EH (cell line): ENCODE data around the gene SLC10A7.
"Not testable (repeated sequence)": the region's sequence is repeated elsewhere in the genome, so short reads cannot be mapped to it uniquely, and the experiment has no call there.

ENCODE experiments used
- DNase-seq: peaks from one replicate; pipeline ENCODE4 v3.0.0-alpha.2; 2015; ENCODE audit warnings: low read depth

The SLC10A7 gene

DNA sequence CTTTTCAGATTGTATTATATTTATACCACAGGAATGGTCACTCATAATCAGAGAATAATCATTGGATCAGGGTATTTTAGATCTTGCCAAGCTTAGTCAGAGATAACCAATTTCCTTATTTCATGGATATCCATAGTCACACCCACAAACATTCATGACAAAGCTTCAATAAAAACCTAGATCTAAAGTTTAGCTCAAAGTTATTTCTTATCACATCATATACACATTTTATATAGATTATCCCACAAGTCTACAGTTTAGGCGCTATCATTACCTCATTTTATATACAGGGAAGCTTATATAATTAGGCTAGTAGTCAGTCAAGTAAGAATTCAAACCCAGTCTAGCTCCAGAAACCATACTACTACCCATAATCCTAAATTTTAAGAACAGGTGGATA lies 82.3 kb downstream of the SLC10A7 start:
- DNase-seq = no peak

DNA sequence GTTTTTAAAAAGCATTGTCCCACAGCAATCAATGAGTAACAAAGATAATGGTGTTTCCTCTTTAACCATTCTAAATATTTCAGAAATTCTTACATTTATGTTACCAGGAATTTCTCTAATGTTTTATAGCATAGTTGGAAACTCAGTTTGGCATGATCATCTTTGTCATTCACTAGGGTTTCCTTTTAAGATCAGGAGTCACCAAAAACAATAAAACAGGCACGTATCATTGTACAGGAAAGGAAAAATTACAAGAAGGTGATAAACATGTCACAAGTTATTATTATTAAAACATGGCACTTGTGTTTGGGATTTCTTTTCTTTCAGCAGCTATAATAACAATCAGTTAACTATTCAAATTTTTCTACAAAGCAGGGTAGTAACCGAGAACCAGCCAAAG lies 84.0 kb downstream of the SLC10A7 start:
- DNase-seq = peak; percentile 58

DNA sequence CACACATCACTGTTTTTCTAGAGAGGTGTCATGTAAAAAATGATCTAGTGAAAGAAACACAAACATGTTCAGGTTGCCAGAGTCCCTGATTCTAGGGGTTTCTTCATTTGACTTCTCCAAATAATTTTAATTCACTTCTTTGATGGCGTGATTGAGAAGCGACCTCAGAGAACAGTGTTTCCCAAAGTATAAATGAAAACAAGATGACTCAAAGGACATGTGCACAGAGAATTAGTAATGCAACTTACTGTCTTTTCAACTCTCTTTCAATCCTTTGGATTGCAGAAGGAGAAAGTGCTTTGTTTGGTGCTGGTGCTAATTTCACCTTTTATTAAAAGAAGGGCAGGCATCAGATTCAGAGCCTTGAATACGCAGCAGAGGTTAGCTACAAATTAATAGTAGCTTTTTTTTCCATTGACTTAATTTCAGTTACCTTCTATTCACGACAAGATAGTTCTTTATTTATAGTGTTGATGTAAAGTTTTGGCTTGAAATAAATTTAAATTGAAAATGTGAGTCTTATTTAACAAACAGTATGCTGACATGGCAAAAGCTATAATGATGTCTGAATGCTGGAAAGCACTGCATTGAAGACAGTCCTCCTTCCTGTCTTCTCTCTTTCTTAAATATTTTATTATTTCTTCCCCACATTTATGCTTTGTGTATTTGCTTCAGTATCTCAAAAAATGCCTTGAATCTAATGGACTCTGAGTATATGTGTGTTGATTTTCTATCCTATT lies 85.1 kb downstream of the SLC10A7 start:
- DNase-seq = peak; percentile 14

DNA sequence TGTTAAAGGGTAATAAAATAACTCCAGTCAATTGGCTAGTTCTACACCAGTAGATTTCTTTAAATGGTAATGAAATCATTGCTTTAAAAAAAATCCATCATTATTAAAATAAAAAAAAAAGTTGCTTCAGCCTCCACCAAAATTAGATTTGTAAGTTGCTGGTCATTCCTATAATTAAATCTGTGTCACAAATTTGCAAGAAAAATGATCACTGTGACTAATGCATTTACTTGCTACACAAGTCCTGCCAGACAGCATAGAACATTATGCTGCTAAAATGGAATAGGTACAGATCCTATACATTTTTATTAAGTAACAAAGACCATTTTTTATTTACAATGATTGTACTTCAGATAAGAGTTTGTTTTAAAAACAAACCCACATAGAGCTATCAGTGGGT lies 85.8 kb downstream of the SLC10A7 start:
- peak; percentile 3 for DNase-seq

DNA sequence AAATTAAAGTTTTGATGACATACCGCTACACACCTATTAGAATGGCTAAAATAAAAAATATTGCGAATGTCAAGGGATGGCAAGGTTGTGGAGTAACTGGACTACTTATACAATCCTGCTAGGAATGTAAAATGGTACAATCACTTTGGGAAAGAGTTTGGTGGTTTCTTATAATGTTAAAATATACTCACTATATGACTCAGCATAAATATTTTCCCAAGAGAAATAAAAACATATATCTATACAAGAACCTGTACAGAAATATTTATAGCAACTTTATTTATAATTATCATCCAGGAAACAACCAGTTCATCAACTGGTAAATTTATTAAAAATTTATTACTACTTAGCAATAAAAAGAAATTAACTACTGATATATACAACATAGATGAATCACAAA lies 89.7 kb downstream of the SLC10A7 start:
- DNase-seq = no peak

DNA sequence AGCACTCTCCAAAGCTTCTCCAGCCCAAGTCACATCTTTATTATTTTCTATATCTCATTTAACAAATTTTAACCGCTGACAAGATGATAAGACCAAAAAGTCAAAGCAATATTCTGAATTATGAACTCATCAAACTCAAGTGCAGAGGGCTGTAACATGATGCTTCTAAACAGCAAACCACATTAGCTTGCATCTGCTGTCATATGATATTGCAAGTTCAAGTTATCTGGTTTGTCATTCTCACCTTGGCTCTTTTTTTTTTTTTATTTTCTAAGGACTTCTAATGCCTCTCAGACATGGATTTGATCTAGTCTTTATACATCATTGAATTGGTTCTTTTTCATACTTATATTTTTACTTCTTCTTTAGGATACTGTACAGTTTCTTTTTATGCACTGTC lies 93.4 kb downstream of the SLC10A7 start:
- DNase-seq = no peak

DNA sequence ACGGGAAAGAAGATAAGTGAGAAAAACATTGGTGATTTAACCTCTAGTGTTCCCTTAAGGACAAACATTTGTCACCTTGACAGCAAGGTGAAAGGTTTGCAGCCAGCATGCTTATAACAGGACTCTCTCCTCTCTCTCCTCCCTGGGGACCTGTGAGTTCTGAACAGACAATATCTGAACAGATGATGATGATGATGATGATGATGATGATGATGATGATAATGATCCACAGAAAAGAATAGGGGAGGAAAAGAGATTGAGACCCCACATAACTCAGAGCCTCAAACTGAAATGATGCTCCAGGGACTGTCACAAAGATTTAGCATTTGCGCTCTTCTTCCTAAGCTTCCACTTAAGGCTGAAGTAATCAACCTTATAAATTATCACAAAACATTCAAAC lies 103.9 kb downstream of the SLC10A7 start:
- no peak for DNase-seq

DNA sequence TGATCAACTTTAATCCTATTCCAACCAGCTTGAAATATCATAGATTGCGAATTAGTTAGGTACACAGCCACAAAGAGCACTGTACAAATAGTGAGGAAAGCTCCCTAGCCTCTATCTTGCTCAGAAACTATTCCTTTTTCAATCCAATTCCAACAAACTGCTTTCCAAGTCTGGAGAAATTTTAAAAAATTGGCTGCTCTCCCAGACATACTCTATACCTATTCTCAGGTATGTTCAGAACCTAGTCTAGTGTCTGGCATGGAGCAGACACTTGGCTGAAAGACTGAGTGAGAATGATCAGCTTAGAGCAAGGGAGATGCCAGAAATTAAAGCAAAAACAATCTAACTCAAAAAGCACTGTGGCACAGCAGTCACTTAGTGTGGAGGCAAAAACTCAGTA lies 105.9 kb downstream of the SLC10A7 start:
- no peak for DNase-seq

DNA sequence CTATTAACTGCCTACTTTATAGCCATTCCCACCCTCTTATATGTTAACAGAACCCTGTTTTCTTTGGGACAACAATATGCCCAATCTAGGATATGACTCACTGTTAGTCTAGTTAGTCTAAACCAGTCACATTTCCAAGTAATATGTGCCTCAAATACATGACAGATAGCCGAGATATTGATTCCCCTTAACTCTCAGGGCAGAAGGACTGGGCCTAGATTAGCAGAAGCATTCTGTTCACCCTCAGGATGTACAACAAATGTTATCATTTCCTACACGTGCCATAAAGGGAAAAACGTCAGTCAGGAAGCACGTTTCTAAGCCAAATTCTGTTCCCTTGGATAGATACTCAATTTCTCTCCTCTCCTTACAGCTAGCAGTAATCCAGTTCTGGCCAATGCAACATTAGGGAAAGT lies 114.1 kb downstream of the SLC10A7 start:
- peak; percentile 34 for DNase-seq

DNA sequence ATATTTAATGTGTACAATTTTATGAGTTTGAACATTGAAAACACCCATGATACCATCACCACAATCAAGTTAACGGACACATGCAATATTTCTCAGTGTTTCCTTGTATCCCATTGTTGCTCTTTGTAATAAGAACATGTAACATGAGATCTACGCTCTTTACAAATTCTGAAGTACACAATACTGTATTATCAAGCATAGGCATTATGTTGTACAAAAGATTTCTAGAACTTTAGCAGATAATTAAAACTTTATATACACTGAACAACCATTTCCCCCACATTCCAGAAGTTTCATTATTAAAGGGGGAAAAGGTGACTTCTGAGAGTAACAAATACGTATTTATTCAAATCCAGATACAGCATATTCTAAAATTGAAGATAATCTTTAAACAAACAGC lies 114.5 kb downstream of the SLC10A7 start:
- DNase-seq = no peak

DNA sequence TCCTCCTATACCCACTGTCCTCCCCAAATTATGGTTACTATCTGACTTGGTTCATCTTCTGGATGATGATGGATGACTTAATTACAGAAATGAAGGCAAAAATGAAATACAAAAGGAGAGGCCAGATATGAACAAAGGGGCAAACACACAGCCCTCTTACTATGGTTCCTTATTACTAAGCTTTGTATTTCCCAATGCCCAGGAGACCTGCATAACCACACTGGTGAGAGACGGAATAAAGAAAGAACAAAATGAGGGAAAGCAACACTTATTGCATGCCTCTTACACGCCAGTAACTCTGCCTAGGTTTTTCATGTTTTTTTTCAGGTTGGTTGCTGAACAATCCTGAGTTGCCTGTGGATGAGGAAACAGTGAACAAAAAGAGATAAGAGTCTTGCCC lies 120.5 kb downstream of the SLC10A7 start:
- no peak for DNase-seq

DNA sequence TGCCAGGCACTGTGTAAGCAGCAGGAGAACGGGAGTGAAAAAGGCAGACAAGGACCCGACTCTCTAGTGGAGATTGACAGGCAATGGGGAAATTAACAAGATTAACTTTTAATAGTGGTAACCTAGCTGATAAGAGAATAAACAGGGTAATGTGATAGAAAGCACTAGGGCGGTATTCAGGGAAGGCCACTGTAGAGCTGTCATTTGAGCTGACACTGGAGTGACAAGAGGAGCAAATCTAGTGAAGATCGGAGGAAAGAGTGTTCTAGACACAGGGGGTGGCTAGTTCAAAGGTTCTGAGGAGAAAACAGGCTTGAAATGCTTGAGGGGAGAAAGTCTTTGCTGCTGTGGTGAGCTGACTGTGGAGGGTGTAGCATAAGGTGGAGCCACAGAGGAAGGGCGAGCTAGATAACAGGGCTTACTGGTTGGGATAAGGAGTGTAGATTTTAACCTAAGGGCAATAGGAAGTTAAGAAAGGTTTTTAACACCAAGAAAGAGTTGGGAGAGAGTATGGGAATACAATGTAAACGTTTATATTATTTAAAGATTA lies 122.8 kb downstream of the SLC10A7 start:
- DNase-seq = no peak

DNA sequence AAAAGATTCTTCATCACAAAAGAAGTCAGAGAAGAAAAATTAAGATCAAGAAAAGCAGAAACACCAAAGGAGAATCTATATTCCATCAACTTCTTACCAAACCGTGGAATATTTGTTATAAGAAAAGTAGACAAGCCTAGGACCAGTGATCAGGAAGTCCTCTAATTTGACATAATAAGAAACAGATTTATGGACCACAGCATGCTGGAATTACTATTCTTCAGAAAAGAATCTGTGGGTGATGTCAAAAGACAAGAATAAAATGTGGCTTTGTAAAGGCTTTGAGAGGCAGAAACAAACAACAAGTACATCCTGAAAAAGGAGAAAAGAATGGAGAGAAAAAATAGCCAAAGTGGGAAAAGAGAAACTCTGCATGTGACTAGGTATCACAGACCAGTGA lies 123.3 kb downstream of the SLC10A7 start:
- peak; percentile 58 for DNase-seq

DNA sequence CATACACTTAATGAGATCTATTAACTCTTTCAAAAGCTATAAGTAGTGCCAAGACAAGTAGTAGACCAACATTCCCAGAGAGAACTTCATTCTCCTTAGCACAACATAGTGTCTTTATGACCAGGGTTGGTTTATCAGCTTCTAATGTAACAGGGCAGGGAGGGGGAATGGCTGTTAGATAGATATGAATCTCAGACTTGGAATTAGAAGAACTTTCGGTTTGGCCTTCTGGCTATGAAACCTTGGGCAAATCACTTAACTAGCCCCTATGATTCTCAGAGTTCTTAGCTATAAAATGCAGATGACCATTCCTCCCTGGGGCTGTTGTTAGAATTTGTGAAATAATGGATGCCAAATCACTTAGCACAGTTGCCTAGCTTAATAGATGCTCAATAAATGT lies 132.2 kb downstream of the SLC10A7 start:
- DNase-seq = peak; percentile 96

DNA sequence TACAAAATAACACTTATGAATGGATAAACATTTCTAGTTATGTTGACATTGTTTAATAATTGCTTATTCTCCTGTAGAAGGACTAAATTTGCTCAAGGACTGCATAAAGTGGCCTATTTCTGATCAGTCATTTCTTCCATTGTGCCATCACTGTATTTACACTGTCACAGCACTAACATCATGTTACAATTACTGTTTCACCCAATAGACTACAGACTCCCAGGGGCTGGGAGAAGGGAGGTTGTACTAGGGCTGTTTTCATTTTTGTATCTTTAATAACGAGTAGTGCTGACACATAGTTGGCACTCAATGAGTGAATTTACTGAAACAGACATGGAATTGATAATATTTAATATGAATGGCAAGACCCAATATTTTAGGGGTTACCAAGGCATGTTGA lies 139.5 kb downstream of the SLC10A7 start:
- no peak for DNase-seq

DNA sequence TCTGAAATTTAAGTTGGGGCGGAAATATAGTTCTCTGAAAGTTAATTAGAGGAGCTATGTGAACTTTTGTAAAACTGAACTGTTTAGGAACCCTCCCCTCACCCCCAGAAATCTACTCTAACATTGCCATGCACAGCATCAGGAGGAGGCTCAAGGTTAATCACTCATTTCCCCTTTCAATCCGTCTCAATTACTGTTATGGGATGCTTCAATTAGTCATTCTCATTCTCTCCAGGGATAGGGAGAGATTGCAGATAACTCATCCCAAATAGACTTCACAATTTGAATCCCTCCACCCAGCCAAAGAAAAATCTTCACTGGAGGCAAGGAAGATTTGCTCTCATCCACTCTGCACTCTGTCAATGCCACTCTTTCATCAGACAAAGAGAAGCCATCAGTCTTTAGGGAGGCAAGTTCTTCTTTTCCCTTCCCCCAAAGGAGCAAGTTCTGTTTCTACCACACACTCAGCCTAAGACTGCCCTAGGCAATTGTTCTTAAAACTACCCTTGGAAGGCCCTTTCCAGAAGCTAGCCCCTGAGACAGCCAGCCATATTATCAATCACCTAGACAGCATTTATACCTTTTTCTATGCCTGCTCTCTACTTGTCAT lies 140.4 kb downstream of the SLC10A7 start:
- DNase-seq = peak; percentile 52

DNA sequence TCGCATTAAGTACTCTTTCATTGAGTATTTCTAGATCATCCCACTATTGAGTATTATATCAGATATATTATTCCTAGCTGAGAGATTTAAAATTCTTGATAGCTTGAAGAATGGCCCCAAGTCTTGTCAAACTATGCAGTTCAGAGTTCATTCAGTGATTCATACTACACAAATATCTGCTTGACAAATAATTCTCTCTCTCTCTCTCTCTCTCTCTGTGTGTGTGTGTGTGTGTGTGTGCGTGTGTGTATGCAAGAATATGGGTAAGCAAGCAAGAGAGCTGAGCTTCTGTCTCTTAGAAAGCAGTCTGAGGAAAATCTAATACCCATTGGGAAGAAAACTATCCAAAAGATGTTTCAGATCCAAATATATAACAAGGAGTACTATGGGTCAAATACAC lies 142.0 kb downstream of the SLC10A7 start:
- DNase-seq = peak; percentile 55

DNA sequence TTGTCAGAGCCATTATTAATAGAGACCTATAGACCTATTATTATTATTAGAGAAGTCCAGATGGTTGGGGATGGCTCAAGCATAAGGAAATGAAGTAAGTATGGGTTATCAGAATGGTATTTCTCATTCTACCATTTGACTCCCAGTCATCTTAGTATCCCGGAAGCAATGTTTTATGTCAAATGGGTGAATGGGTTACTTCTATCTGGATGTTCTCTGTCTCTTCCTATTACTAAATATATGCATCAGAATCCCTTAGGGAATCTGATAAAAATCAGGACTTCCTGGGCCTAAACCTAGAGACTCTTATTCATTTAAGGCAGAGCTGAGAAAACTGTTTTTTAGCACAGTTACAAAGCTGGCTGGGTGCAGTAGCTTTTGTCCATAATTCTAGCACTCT lies 149.9 kb downstream of the SLC10A7 start:
- DNase-seq = peak; percentile 74

DNA sequence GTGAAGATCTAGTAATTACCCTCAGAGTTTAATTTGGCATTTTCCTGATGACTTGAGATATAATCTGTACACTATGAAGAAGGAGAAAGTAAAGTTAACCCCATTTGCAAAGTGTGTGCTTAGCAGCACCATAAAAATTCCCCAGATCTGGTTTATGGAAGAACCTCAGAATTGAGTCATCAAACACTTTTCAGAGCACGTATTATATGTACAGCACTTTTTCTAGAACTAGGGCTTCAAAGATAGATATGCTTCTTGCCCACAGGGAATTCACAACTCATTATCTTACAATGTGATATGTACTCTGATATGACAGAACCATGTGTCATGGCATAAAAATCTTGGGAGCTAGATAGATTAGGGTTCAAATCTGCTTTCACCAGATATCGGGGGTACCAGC lies 150.9 kb downstream of the SLC10A7 start:
- DNase-seq = peak; percentile 81

DNA sequence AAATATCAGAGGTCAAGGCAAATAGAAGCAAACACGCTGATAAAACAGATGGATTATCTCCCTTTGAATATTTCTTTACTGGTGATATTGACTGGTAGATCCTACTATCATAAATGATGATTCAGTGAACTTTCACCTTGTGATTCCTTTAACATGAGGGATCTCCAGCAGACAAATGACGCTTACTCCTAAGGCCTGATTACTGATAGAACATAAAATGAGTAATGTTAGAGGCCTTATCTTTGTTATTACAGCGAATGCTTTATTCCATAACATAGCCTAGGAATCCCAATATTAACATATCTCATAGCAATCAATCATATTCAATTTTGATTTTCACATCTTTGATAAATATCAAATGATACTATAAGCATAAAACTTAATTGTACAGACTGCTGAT lies 152.3 kb downstream of the SLC10A7 start:
- DNase-seq = no peak

DNA sequence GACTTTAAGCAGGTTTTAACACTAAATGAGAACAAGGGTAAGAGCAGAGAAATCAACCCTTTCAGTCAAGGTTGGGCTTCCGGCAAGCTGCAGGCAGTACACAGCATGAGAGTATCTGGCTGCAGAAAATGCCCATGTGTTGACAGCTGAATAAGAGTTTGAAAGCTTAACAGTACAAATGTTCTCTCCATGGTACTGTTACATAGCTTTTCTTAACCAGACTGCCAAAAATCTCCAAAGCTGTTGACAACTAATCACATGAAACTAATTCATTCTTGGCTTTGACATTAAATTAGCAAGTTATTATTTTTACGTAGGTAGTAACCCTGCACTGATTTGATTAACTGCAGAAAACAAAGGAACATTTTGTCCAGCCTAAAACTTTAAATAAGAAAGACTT lies 153.5 kb downstream of the SLC10A7 start:
- no peak for DNase-seq

DNA sequence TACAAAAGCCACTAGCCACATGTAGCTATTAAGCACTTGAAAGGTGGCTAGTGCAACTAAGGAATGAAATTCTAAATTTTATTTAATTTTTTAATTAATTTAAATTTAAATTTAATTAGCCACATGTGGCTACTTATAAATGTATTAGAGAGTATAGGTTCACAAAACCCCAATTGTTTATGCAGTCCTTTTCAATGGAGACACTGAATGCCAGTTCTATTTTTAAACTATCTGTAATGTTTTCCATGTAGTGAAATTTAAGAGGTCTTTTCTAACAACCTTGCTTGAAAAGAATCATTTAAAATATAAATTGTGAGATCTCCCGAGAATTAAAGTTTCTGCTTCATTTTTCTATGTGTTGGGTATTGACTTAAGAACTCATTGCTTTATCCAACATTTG lies 154.4 kb downstream of the SLC10A7 start:
- no peak for DNase-seq

DNA sequence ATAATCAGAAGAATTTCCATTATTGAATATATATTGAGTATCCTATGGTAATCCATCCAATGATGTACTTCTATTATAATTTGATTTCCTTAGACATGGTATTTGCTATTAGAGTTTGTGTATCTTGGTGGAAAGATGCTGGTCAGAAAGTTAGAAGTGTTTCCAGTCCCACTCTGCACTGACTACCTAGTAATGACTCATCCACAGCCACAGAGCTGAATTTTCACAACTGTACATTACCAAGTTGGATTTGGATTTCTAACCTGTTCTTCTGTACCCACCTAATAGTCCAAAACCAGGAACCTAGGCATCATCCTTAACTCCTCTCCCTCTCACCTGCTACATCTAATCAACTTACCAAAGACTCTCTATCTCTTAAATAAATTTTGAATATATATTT lies 162.0 kb downstream of the SLC10A7 start:
- DNase-seq = no peak

DNA sequence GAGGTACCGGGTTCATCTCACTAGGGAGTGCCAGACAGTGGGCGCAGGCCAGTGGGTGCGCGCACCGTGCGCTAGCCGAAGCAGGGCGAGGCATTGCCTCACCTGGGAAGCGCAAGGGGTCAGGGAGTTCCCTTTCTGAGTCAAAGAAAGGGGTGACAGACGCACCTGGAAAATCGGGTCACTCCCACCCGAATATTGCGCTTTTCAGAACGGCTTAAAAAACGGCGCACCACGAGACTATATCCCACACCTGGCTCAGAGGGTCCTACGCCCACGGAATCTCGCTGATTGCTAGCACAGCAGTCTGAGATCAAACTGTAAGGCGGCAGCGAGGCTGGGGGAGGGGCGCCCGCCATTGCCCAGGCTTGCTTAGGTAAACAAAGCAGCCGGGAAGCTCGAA lies 171.6 kb downstream of the SLC10A7 start:
- DNase-seq = not testable (repeated sequence)
